ENCODE data around the gene STIM1.
A peak's percentile ranks its signal among the peaks of the same experiment; 100 is the strongest.
"Not testable (repeated sequence)": the region's sequence is repeated elsewhere in the genome, so short reads cannot be mapped to it uniquely, and the experiment has no call there.

The STIM1 gene

GRCh38 chr11:3854977-3855807 lies at the start of gene STIM1:
Gene STIM1, plus strand, starts transcription at chr11:3855664. Its CDS starts 607 bp downstream, at chr11:3856271.
- DNase-seq (ENCODE audit: low read depth in 2 of 2) = peak; percentile 75 to 80

GRCh38 chr11:3807909-3808860 lies 47.3 kb upstream of the STIM1 start, which contains the start of gene PGAP2:
Gene PGAP2, plus strand, starts transcription at chr11:3808560. Its CDS starts 2,700 bp downstream, at chr11:3811260.
- DNase-seq (ENCODE audit: low read depth in 2 of 2) = no peak

- no peak for DNase-seq (ENCODE audit: low read depth in 2 of 2)
Observed at GRCh38 chr11:3808861-3809623, 46.4 kb upstream of the STIM1 start.

- DNase-seq (ENCODE audit: low read depth in 2 of 2) = no peak
Observed at GRCh38 chr11:3809624-3809928, 45.9 kb upstream of the STIM1 start.

GRCh38 chr11:3810446-3810845 lies 45.0 kb upstream of the STIM1 start:
- DNase-seq (ENCODE audit: low read depth in 2 of 2) = no peak

- DNase-seq (ENCODE audit: low read depth in 2 of 2) = no peak
Observed at GRCh38 chr11:3810951-3811350, 44.5 kb upstream of the STIM1 start.

- not testable (repeated sequence) for DNase-seq (ENCODE audit: low read depth in 2 of 2)
Observed at GRCh38 chr11:3814832-3815231, 40.6 kb upstream of the STIM1 start.

GRCh38 chr11:3815845-3816244 lies 39.6 kb upstream of the STIM1 start:
- no peak for DNase-seq (ENCODE audit: low read depth in 2 of 2)

GRCh38 chr11:3816673-3817072 lies 38.8 kb upstream of the STIM1 start:
- no peak for DNase-seq (ENCODE audit: low read depth in 2 of 2)

- no peak for DNase-seq (ENCODE audit: low read depth in 2 of 2)
Observed at GRCh38 chr11:3817181-3817800, 38.2 kb upstream of the STIM1 start.

- no peak for DNase-seq (ENCODE audit: low read depth in 2 of 2)
Observed at GRCh38 chr11:3820971-3821370, 34.5 kb upstream of the STIM1 start.

- DNase-seq (ENCODE audit: low read depth in 2 of 2) = no peak
Observed at GRCh38 chr11:3822312-3822711, 33.2 kb upstream of the STIM1 start.

- peak in 1 of 2 experiments; percentile 15 for DNase-seq (ENCODE audit: low read depth in 2 of 2)
Observed at GRCh38 chr11:3823303-3823702, 32.2 kb upstream of the STIM1 start.

GRCh38 chr11:3823762-3824506 lies 31.5 kb upstream of the STIM1 start:
- DNase-seq (ENCODE audit: low read depth in 2 of 2) = no peak

GRCh38 chr11:3824714-3825472 lies 30.6 kb upstream of the STIM1 start:
- no peak for DNase-seq (ENCODE audit: low read depth in 2 of 2)

- no peak for DNase-seq (ENCODE audit: low read depth in 2 of 2)
Observed at GRCh38 chr11:3825473-3826154, 29.9 kb upstream of the STIM1 start.

GRCh38 chr11:3826721-3827120 lies 28.7 kb upstream of the STIM1 start:
- DNase-seq (ENCODE audit: low read depth in 2 of 2) = no peak

- no peak for DNase-seq (ENCODE audit: low read depth in 2 of 2)
Observed at GRCh38 chr11:3827434-3828186, 27.9 kb upstream of the STIM1 start.

GRCh38 chr11:3830088-3830487 lies 25.4 kb upstream of the STIM1 start:
- no peak for DNase-seq (ENCODE audit: low read depth in 2 of 2)

All from fibroblast of skin of left biceps (primary cell).